ENCODE measurements around the gene ISLR.

ISLR gene

DNA sequence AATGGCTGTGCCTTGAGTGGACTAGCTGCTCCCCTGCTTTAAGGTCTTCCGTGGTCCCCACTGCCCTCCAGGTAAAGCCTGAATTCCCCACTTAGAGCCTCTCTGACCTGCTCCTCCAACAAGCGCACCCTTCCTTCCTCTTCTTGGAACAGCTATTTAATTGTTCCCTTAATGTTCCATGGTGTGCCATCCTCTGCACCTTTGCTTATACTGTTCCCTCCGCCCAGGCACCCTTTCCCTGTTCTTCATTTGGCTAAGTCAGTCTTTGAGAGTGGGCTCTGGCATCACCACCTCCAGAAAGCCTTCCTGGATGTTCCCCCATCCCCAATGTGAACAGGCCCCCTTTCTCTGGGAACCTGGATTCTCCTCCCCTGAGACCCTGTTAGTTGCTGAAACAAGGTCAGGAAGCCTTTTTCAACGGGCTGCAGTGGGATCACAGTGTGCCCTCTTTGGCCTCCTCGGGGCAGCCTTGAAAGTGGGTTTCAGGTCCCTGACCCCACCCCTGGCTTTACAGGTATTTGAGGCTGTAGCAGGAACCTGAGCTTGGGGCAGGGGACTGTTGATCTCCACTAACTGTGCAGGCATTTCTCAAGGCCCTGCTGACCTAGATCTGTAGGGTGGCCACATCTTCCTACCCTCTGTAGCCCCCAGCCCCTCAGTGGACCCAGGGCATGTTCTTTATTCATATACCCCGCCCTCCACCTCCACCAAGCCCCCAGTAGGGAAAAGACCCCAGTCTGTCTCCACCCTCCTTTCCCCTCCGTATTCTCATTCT, 5.0 kb downstream of the ISLR start:
- no peak for TF ChIP-seq SPI1 (IDR thresholded peaks at IDR 0.05; ENCODE audit: low read depth, low read length)

DNA sequence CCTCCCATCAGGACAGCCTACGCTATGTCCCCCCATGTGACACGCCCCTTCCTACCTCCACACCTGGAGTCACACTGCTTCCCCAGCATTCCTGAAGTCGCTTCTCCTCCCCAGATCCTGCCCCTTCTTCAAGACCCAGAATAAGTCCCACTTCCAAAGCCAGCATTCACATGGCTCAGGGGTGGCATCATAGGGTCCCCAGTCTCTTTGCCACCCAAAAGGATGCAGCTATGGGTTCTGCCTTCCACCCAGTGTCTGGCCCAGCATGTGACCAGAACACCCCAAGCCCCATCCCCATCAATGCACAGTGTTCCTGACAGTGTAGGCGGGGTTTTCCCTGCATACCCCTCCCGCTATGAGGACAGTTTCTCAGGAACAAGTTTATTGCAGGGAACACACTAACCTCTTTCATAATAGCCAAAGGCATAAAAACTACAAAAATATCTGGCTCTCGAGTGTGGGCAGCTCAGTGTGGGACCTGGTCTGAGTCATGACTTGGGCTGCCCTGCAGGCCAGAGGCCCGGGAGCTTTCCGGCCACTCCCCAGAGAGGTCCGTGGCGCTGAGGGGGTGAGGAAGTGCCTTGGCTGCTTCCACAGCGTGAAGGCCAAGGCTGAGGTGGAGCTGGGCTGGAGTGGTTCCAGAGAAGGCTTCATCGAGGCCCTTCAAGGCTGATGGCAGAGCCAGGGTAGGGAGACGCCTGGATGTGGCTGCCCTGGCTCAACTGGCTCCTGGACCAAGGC, 5.8 kb downstream of the ISLR start:
- TF ChIP-seq POU2F2 (IDR thresholded peaks at IDR 0.05; ENCODE audit: low read depth, low read length) (no peak), SPI1 (IDR thresholded peaks at IDR 0.05; ENCODE audit: low read depth, low read length) (no peak), POLR2AphosphoS5 (IDR thresholded peaks at IDR 0.05; ENCODE audit: low read depth, low read length) (no peak), PAX5 (IDR thresholded peaks at IDR 0.05; ENCODE audit: insufficient read depth, low read length, severe bottlenecking) (no peak), POLR2A (IDR thresholded peaks at IDR 0.05; ENCODE audit: low read depth, low read length) (no peak), TAF1 (IDR thresholded peaks at IDR 0.05; ENCODE audit: low read depth, low read length) (no peak)
- DNase-seq (ENCODE audit: insufficient read length, low spot score), result no peak
- FAIRE-seq, result no peak

More for the DNA sequence above, 5.0 kb downstream of the ISLR start:
- DNase-seq (ENCODE audit: insufficient read length, low spot score), result no peak
- FAIRE-seq, result no peak

DNA sequence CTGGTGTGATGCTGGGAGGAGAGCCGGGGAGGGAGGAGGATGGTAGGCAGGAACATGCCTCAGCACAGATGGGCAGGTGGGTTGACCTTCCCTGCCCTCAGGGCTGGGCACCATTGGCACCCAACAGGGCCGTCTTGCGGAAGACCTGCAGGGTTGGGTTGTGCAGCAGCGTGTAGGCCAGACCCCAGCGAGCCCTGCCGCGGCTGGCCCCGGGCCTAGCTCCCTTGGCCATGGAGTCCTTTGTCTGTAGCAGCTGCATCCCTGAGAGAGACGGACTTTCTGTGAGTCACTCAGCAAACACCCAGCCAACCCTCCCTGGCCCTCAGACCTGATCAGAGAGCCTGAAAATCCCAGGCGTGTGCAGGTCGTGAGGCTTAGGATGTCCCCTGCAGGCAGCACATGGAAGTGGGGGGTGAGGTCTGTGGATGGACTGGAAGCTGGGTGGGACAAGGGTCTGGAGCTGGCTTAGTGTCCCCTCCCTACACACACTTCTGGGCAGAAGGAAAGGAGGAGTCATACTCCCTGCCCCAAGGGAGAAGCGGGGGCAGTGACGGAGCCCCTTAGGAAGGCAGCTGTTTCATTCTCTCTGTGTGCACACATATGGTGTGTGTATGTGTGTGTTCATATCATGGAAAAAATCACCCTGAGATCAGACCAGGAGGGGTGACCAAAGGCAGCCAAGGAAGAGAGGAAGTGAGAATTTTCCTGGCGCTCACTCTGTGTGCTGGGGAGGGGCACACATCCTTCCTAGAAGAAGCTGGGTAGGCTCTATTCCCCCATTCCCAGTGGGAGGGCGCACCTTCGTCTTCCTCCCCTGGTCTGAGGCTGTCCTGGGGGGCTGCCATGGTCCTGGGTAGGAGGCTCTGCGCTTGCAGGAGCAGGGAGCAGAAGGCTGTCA, 6.7 kb downstream of the ISLR start:
- FAIRE-seq, result no peak
- DNase-seq (ENCODE audit: insufficient read length, low spot score), result no peak
- TF ChIP-seq POLR2AphosphoS5 (IDR thresholded peaks at IDR 0.05; ENCODE audit: low read depth, low read length) (no peak), POLR2A (IDR thresholded peaks at IDR 0.05; ENCODE audit: low read depth, low read length) (no peak), SPI1 (IDR thresholded peaks at IDR 0.05; ENCODE audit: low read depth, low read length) (peak; percentile 66), PAX5 (IDR thresholded peaks at IDR 0.05; ENCODE audit: insufficient read depth, low read length, severe bottlenecking) (no peak), POU2F2 (IDR thresholded peaks at IDR 0.05; ENCODE audit: low read depth, low read length) (no peak)

DNA sequence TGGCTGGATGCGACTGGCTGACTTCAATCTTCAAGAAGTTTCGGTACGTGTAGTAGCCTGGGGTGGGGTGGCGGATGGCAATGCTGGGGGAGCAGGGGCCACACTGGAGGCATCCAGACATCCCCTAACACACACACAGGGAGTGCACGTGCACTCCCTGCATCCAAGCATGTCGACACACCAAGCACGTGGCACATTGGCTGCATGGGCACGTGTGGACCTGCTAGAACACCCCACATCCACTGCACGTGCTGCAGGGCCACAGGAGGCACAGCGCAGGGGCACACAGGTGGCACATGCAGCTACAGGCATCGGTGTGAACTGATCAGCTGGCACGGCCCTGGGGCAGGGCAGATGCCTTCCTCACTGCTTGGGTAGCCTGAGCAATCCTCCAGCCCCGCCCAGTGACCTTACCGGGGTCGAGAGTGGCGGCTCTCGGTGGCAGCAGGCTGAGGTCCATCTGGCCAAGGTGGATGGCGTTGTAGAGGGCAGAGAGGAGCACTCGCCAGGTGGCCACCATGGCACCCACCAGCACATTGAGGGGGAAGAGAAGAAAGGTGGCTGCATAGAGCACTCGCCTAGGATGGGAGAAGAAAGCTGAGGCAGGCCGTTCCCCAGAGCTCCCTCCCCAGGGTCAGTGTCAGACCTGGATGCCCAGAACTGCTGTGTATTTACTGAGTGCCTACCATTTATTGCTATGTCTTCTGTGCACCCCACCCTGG, 7.5 kb downstream of the ISLR start:
- no peak for FAIRE-seq
- TF ChIP-seq POLR2AphosphoS5 (IDR thresholded peaks at IDR 0.05; ENCODE audit: low read depth, low read length), result no peak
- no peak for TF ChIP-seq PAX5 (IDR thresholded peaks at IDR 0.05; ENCODE audit: insufficient read depth, low read length, severe bottlenecking)
- no peak for TF ChIP-seq SPI1 (IDR thresholded peaks at IDR 0.05; ENCODE audit: low read depth, low read length)
- TF ChIP-seq TAF1 (IDR thresholded peaks at IDR 0.05; ENCODE audit: low read depth, low read length), result no peak
- no peak for TF ChIP-seq POLR2A (IDR thresholded peaks at IDR 0.05; ENCODE audit: low read depth, low read length)
- no peak for TF ChIP-seq POU2F2 (IDR thresholded peaks at IDR 0.05; ENCODE audit: low read depth, low read length)
- DNase-seq (ENCODE audit: insufficient read length, low spot score), result no peak

DNA sequence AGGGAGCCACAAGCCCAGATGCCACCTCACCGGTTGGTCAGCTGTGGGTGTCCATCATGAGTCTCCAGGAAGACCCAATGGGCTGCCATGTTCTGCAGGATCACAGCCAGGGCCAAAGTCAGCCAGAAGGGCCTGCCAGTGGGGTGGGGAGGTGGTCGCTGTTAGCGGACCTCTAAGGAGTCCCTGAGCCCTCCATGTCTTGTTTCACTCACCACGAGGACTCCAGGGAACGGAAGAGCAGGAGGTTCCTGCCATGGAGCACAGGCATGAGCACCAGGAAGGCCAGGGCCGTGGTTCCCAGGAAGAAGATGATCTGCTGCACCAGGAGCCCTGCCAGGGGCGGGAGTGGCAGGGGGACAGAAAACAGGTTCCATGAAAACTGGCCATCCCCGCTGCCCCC, 8.6 kb downstream of the ISLR start:
- TF ChIP-seq POU2F2 (IDR thresholded peaks at IDR 0.05; ENCODE audit: low read depth, low read length), result no peak
- TF ChIP-seq TAF1 (IDR thresholded peaks at IDR 0.05; ENCODE audit: low read depth, low read length), result no peak
- no peak for TF ChIP-seq PAX5 (IDR thresholded peaks at IDR 0.05; ENCODE audit: insufficient read depth, low read length, severe bottlenecking)
- TF ChIP-seq POLR2AphosphoS5 (IDR thresholded peaks at IDR 0.05; ENCODE audit: low read depth, low read length), result no peak
- TF ChIP-seq SPI1 (IDR thresholded peaks at IDR 0.05; ENCODE audit: low read depth, low read length), result no peak
- no peak for TF ChIP-seq POLR2A (IDR thresholded peaks at IDR 0.05; ENCODE audit: low read depth, low read length)
- FAIRE-seq, result no peak
- no peak for DNase-seq (ENCODE audit: insufficient read length, low spot score)

DNA sequence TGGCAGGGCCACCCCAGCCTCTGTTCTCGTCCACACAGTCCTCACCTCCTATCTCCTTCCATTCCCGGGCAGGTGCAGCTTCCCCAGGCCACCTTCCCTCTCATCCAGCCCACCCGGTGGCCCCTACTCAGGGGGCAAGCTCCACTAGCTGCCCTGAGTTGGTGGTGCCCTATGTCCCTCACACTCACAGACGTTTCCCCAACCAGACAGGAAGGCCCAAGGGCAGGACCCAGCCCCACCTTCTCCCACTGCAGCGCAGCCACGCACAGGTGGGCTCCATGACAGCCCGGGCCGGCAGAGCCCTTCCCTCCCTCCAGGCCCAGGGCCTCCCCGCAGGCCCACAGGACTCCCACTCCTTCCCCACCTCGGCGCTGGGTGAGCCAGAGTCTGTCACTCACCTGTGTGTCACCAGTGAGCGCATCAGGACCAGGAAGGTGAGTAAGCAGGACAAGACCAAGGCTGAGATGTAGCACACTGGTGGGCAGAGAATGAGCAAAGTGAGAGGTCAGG, 11.1 kb downstream of the ISLR start:
- FAIRE-seq, result no peak

DNA sequence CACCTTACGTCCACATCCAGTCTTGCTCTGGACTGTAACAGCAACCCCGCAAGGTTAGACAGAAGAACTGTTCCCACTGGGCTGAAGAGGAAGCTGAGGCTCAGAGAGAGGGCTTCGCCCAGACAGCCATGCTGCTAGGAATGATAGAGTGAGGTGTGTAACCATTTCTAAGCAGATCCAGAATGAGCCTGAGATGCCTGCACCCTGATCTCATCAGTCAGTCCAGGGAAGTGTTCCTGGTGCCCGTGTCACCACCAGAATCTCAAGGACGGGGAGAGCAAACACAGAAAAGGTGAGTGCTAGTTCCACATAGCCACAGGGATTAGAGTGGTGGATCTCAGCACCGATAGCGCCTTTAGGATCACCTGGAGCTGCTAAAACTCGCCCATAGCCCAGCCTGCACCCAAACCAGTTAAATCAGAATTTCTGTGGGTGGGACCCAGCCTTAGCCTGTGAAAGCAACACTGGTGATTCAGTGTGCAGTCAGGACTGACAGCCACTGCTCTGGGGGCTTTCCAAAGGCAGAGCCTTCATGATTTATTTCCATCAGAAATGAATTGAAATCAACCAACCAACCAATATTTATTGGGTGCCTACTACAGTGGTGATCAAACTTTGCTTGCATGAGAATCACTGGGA, 12.3 kb downstream of the ISLR start:
- DNase-seq (ENCODE audit: insufficient read length, low spot score) (no peak), FAIRE-seq (peak; percentile 16)
- TF ChIP-seq POU2F2 (IDR thresholded peaks at IDR 0.05; ENCODE audit: low read depth, low read length), result no peak
- no peak for TF ChIP-seq PAX5 (IDR thresholded peaks at IDR 0.05; ENCODE audit: insufficient read depth, low read length, severe bottlenecking)
- no peak for TF ChIP-seq POLR2A (IDR thresholded peaks at IDR 0.05; ENCODE audit: low read depth, low read length)
- TF ChIP-seq TAF1 (IDR thresholded peaks at IDR 0.05; ENCODE audit: low read depth, low read length), result no peak
- TF ChIP-seq SPI1 (IDR thresholded peaks at IDR 0.05; ENCODE audit: low read depth, low read length), result no peak
- TF ChIP-seq POLR2AphosphoS5 (IDR thresholded peaks at IDR 0.05; ENCODE audit: low read depth, low read length), result no peak

More for the DNA sequence above, 11.1 kb downstream of the ISLR start:
- no peak for DNase-seq (ENCODE audit: insufficient read length, low spot score)
- TF ChIP-seq TAF1 (IDR thresholded peaks at IDR 0.05; ENCODE audit: low read depth, low read length), result no peak
- TF ChIP-seq POU2F2 (IDR thresholded peaks at IDR 0.05; ENCODE audit: low read depth, low read length), result no peak
- TF ChIP-seq SPI1 (IDR thresholded peaks at IDR 0.05; ENCODE audit: low read depth, low read length), result no peak
- TF ChIP-seq POLR2AphosphoS5 (IDR thresholded peaks at IDR 0.05; ENCODE audit: low read depth, low read length), result no peak
- no peak for TF ChIP-seq POLR2A (IDR thresholded peaks at IDR 0.05; ENCODE audit: low read depth, low read length)
- TF ChIP-seq PAX5 (IDR thresholded peaks at IDR 0.05; ENCODE audit: insufficient read depth, low read length, severe bottlenecking), result no peak

DNA sequence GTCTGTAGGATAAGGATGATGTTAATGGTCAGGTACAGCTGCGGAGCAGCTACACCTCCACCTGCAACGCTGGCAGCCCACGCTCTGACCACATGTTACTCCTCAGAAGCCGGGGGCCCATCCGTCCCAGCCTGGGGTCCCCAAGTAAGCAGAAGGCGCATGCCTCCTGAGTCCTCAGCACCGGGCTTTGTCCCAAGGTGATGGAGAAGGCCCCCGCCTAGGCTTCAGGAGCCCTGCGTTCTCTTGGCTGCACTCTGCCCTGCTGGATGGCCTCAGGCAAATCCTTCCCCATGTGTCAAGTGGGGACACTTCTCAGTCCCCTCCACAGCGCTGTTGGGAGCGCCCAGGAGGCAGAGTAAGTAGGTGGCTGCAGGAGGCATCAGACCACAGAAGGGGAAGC, 14.7 kb downstream of the ISLR start:
- DNase-seq (ENCODE audit: insufficient read length, low spot score) (no peak), FAIRE-seq (no peak)
- TF ChIP-seq TAF1 (IDR thresholded peaks at IDR 0.05; ENCODE audit: low read depth, low read length) (no peak), PAX5 (IDR thresholded peaks at IDR 0.05; ENCODE audit: insufficient read depth, low read length, severe bottlenecking) (no peak), SPI1 (IDR thresholded peaks at IDR 0.05; ENCODE audit: low read depth, low read length) (no peak), POLR2AphosphoS5 (IDR thresholded peaks at IDR 0.05; ENCODE audit: low read depth, low read length) (no peak), POU2F2 (IDR thresholded peaks at IDR 0.05; ENCODE audit: low read depth, low read length) (no peak), POLR2A (IDR thresholded peaks at IDR 0.05; ENCODE audit: low read depth, low read length) (no peak)
